ENCODE results near the gene NEU2. TPM values are rescaled to one million over a fixed set of nuclear protein-coding genes. Genes with fewer than 3 reads are reported as not detected.

Gene NEU2
- total and polyA plus RNA-seq, 10 of the 15 experiments (the other 5 are each of a cell fraction or from before 2014, with no cell fraction given) = not detected

DNA sequence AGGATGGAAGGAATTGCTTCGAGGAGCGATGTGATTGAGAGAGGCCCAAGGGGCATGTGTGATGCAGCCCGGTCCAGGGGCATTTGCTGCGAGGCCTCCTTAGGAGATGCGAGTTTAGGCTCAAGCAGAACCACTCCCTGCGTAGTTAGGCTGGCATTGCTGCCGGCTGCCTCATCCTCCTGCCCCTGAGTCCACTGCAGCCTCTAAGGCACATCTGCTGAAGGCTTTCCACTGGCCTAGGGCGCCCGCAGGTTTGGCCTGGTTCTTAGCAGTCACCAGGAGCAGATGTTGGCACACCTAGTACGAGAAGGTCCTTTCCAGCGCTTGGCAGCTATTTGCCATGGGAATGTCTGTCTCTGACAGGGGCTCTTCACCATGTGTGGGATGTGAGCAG, 48.4 kb downstream of the NEU2 start (continued):
- TF ChIP-seq, protein P1, sequence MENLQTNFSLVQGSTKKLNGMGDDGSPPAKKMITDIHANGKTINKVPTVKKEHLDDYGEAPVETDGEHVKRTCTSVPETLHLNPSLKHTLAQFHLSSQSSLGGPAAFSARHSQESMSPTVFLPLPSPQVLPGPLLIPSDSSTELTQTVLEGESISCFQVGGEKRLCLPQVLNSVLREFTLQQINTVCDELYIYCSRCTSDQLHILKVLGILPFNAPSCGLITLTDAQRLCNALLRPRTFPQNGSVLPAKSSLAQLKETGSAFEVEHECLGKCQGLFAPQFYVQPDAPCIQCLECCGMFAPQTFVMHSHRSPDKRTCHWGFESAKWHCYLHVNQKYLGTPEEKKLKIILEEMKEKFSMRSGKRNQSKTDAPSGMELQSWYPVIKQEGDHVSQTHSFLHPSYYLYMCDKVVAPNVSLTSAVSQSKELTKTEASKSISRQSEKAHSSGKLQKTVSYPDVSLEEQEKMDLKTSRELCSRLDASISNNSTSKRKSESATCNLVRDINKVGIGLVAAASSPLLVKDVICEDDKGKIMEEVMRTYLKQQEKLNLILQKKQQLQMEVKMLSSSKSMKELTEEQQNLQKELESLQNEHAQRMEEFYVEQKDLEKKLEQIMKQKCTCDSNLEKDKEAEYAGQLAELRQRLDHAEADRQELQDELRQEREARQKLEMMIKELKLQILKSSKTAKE (IDR thresholded peaks at IDR 0.05; ENCODE audit: low read depth, poor library complexity, severe bottlenecking) = no peak
- TF ChIP-seq MTA3 (IDR thresholded peaks at IDR 0.05; ENCODE audit: borderline replicate concordance, low read length) (no peak), POLR2A (IDR thresholded peaks at IDR 0.05; ENCODE audit: low read depth, low read length) (no peak), NR2C2 (IDR thresholded peaks at IDR 0.05; ENCODE audit: borderline replicate concordance, control insufficient read depth, insufficient read length, low read depth) (no peak), SMARCA5 (IDR thresholded peaks at IDR 0.05) (peak; percentile 84), JUND (IDR thresholded peaks at IDR 0.05; ENCODE audit: low read depth, low read length) (no peak), CBX3 (IDR thresholded peaks at IDR 0.05; ENCODE audit: borderline replicate concordance, low read depth) (no peak), SMC3 (IDR thresholded peaks at IDR 0.05; ENCODE audit: borderline replicate concordance, low read length) (no peak), GATAD2B (conservative IDR thresholded peaks at IDR 0.05; ENCODE audit: low read depth) (peak; percentile 53), GABPA (IDR thresholded peaks at IDR 0.05; ENCODE audit: low read depth) (no peak), RFX5 (IDR thresholded peaks at IDR 0.05; ENCODE audit: low read depth, low read length) (no peak)
- TF ChIP-seq, protein P2, sequence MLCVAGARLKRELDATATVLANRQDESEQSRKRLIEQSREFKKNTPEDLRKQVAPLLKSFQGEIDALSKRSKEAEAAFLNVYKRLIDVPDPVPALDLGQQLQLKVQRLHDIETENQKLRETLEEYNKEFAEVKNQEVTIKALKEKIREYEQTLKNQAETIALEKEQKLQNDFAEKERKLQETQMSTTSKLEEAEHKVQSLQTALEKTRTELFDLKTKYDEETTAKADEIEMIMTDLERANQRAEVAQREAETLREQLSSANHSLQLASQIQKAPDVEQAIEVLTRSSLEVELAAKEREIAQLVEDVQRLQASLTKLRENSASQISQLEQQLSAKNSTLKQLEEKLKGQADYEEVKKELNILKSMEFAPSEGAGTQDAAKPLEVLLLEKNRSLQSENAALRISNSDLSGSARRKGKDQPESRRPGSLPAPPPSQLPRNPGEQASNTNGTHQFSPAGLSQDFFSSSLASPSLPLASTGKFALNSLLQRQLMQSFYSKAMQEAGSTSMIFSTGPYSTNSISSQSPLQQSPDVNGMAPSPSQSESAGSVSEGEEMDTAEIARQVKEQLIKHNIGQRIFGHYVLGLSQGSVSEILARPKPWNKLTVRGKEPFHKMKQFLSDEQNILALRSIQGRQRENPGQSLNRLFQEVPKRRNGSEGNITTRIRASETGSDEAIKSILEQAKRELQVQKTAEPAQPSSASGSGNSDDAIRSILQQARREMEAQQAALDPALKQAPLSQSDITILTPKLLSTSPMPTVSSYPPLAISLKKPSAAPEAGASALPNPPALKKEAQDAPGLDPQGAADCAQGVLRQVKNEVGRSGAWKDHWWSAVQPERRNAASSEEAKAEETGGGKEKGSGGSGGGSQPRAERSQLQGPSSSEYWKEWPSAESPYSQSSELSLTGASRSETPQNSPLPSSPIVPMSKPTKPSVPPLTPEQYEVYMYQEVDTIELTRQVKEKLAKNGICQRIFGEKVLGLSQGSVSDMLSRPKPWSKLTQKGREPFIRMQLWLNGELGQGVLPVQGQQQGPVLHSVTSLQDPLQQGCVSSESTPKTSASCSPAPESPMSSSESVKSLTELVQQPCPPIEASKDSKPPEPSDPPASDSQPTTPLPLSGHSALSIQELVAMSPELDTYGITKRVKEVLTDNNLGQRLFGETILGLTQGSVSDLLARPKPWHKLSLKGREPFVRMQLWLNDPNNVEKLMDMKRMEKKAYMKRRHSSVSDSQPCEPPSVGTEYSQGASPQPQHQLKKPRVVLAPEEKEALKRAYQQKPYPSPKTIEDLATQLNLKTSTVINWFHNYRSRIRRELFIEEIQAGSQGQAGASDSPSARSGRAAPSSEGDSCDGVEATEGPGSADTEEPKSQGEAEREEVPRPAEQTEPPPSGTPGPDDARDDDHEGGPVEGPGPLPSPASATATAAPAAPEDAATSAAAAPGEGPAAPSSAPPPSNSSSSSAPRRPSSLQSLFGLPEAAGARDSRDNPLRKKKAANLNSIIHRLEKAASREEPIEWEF (IDR thresholded peaks at IDR 0.05; ENCODE audit: insufficient replicate concordance, low read depth, low read length) = no peak
- TF ChIP-seq, protein P3, sequence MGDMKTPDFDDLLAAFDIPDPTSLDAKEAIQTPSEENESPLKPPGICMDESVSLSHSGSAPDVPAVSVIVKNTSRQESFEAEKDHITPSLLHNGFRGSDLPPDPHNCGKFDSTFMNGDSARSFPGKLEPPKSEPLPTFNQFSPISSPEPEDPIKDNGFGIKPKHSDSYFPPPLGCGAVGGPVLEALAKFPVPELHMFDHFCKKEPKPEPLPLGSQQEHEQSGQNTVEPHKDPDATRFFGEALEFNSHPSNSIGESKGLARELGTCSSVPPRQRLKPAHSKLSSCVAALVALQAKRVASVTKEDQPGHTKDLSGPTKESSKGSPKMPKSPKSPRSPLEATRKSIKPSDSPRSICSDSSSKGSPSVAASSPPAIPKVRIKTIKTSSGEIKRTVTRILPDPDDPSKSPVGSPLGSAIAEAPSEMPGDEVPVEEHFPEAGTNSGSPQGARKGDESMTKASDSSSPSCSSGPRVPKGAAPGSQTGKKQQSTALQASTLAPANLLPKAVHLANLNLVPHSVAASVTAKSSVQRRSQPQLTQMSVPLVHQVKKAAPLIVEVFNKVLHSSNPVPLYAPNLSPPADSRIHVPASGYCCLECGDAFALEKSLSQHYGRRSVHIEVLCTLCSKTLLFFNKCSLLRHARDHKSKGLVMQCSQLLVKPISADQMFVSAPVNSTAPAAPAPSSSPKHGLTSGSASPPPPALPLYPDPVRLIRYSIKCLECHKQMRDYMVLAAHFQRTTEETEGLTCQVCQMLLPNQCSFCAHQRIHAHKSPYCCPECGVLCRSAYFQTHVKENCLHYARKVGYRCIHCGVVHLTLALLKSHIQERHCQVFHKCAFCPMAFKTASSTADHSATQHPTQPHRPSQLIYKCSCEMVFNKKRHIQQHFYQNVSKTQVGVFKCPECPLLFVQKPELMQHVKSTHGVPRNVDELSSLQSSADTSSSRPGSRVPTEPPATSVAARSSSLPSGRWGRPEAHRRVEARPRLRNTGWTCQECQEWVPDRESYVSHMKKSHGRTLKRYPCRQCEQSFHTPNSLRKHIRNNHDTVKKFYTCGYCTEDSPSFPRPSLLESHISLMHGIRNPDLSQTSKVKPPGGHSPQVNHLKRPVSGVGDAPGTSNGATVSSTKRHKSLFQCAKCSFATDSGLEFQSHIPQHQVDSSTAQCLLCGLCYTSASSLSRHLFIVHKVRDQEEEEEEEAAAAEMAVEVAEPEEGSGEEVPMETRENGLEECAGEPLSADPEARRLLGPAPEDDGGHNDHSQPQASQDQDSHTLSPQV (IDR thresholded peaks at IDR 0.05) = 0 out of 2 replicates have a peak, but pooled peaks have one; percentile 67
- TF ChIP-seq, protein P4, sequence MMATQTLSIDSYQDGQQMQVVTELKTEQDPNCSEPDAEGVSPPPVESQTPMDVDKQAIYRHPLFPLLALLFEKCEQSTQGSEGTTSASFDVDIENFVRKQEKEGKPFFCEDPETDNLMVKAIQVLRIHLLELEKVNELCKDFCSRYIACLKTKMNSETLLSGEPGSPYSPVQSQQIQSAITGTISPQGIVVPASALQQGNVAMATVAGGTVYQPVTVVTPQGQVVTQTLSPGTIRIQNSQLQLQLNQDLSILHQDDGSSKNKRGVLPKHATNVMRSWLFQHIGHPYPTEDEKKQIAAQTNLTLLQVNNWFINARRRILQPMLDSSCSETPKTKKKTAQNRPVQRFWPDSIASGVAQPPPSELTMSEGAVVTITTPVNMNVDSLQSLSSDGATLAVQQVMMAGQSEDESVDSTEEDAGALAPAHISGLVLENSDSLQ (IDR thresholded peaks at IDR 0.05) = no peak
- TF ChIP-seq, protein P5, sequence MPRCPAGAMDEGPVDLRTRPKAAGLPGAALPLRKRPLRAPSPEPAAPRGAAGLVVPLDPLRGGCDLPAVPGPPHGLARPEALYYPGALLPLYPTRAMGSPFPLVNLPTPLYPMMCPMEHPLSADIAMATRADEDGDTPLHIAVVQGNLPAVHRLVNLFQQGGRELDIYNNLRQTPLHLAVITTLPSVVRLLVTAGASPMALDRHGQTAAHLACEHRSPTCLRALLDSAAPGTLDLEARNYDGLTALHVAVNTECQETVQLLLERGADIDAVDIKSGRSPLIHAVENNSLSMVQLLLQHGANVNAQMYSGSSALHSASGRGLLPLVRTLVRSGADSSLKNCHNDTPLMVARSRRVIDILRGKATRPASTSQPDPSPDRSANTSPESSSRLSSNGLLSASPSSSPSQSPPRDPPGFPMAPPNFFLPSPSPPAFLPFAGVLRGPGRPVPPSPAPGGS (IDR thresholded peaks at IDR 0.05; ENCODE audit: borderline replicate concordance, insufficient read depth, low read depth, low read length, poor library complexity, severe bottlenecking) = no peak
